K562 (cell line): Measurements from ENCODE around the gene HOXB3. TPM values are rescaled to one million over a fixed set of nuclear protein-coding genes. Genes with fewer than 3 reads are reported as not detected.

Source experiments
- ATF1 ChIP-seq, 2 experiments: fragments of 450-650 bp in 1 of 2; IDR thresholded peaks; 2 replicates each; pipeline ENCODE4 v1.6.1; 2016; ENCODE audit warnings: missing compliant biosample characterization in 1 of 2, missing genetic modification characterization in 1 of 2
- CBX1 ChIP-seq: sonication (generic); IDR thresholded peaks from 2 replicates; pipeline ENCODE4 v1.6.1; 2016; ENCODE audit warnings: antibody characterized with exemption, low read depth, mild to moderate bottlenecking
- ESRRB ChIP-seq: fragments of 250-450 bp; sonication (Bioruptor Pico); IDR thresholded peaks from 2 replicates; pipeline ENCODE4 v1.5.0; 2020; ENCODE audit warnings: mild to moderate bottlenecking, moderate library complexity, borderline replicate concordance
- GATAD2A ChIP-seq: fragments of 450-650 bp; IDR thresholded peaks from 2 replicates; pipeline ENCODE4 v1.6.1; 2017
- GTF2B ChIP-seq: IDR thresholded peaks from 2 replicates; pipeline ENCODE4 v1.6.1; 2011; ENCODE audit not compliant: insufficient read length; ENCODE audit errors: extremely low read depth
- LARP7 ChIP-seq: fragments of 450-650 bp; IDR thresholded peaks from 2 replicates; pipeline ENCODE4 v1.6.1; 2016
- LCOR ChIP-seq: sonication (generic); formaldehyde crosslinking; IDR thresholded peaks from 2 replicates; pipeline ENCODE4 v1.8.0; 2022; ENCODE audit warnings: mild to moderate bottlenecking, missing genetic modification reagents
- PHB ChIP-seq: fragments of 250-450 bp; sonication (Bioruptor Pico); IDR thresholded peaks from 2 replicates; pipeline ENCODE4 v1.5.0; 2021
- PYGO2 ChIP-seq: fragments of 450-650 bp; IDR thresholded peaks from 2 replicates; pipeline ENCODE4 v1.6.1; 2016; ENCODE audit warnings: mild to moderate bottlenecking, missing genetic modification characterization, moderate library complexity, missing compliant biosample characterization
- RFX1 ChIP-seq: fragments of 450-650 bp; IDR thresholded peaks from 2 replicates; pipeline ENCODE4 v1.6.1; 2016; ENCODE audit warnings: mild to moderate bottlenecking, moderate library complexity
- SAP30 ChIP-seq: fragments of 200-600 bp; sonication (generic); IDR thresholded peaks from 2 replicates; pipeline ENCODE4 v1.6.1; 2012; ENCODE audit warnings: borderline replicate concordance, low read depth, mild to moderate bottlenecking, moderate library complexity, low read length, control low read depth, inconsistent platforms; ENCODE audit not compliant: insufficient read depth, poor library complexity, severe bottlenecking
- SOX6 ChIP-seq: fragments of 450-650 bp; IDR thresholded peaks from 2 replicates; pipeline ENCODE4 v1.6.1; 2014; ENCODE audit warnings: mild to moderate bottlenecking
- TRIM25 ChIP-seq: fragments of 450-650 bp; IDR thresholded peaks from 2 replicates; pipeline ENCODE4 v1.7.0; 2016; ENCODE audit warnings: borderline replicate concordance
- U2AF1 ChIP-seq: fragments of 200-400 bp; formaldehyde crosslinking; optimal IDR thresholded peaks from 2 replicates; pipeline ENCODE3; 2017; ENCODE audit warnings: mild to moderate bottlenecking, low read depth, low read length, moderate library complexity
- ZNF212 ChIP-seq: fragments of 450-650 bp; formaldehyde crosslinking; IDR thresholded peaks from 2 replicates; pipeline ENCODE4 v1.4.0; 2020; ENCODE audit warnings: mild to moderate bottlenecking
- ZNF780A ChIP-seq: fragments of 250-450 bp; sonication (Bioruptor Pico); IDR thresholded peaks from 2 replicates; pipeline ENCODE4 v1.5.0; 2021; ENCODE audit warnings: mild to moderate bottlenecking
- polyA plus RNA-seq, 8 experiments: library from polyadenylated mRNA; depleted of rRNA in 4 of 8; stranded (reverse) in 5 of 8; unstranded in 3 of 8; fragments of >200 nt; fragmentation: Nextera tagmentation in 2 of 8; fragmentation: Illumina TruSeq in 1 of 8; extraction: Ambion mirVana in 2 of 8; extraction: Trizol in 1 of 8; gene quantifications; 2 replicates each; pipeline versions ENCODE4 v1.2.1 to v1.2.3, GENCODE V29; 2011 to 2014; ENCODE audit warnings: inconsistent platforms in 1 of 8, missing spikeins in 1 of 8
- total RNA-seq, 7 experiments: library from RNA; depleted of rRNA in 6 of 7; stranded (reverse); fragments of >200 nt in 6 of 7; fragmentation: Illumina TruSeq in 2 of 7; extraction: Trizol in 2 of 7; gene quantifications; 2 replicates each; pipeline versions ENCODE4 v1.2.1 to v1.2.3, GENCODE V29; 2011 to 2021; ENCODE audit warnings: low replicate concordance in 1 of 7
- TF ChIP-seq, protein P1 (sequence below): IDR thresholded peaks from 2 replicates; pipeline ENCODE4 v1.6.1; 2016; ENCODE audit warnings: missing genetic modification characterization, missing compliant biosample characterization
- TF ChIP-seq, protein P2 (sequence below), 2 experiments: fragments of 450-650 bp; IDR thresholded peaks; 2 replicates each; pipeline ENCODE4 v1.6.1; 2016
- TF ChIP-seq, protein P3 (sequence below): fragments of 450-650 bp; IDR thresholded peaks from 2 replicates; pipeline ENCODE4 v1.6.1; 2017; ENCODE audit warnings: antibody characterized with exemption, mild to moderate bottlenecking

Gene HOXB3
- total and polyA plus RNA-seq, 9 of the 15 experiments (the other 6 are each of a cell fraction or from before 2014, with no cell fraction given), result 2.4 to 41.3 (median 20.2) TPM

- TF ChIP-seq LARP7 (no peak), ZNF212 (no peak), TRIM25 (no peak), GTF2B (peak; percentile 6), LCOR (no peak), PYGO2 (tag) (no peak), PHB (CRISPR knock-in tag) (no peak), SOX6 (no peak), RFX1 (no peak), ZNF780A (CRISPR knock-in tag) (no peak), GATAD2A (no peak), SAP30 (no peak), CBX1 (peak; percentile 23; the same call in 1 of the 2 replicates), U2AF1 (no peak), ATF1 (CRISPR knock-in tag; IDR thresholded peaks at IDR 0.05) (no peak), ATF1 (tag; IDR thresholded peaks at IDR 0.05) (no peak), ESRRB (CRISPR knock-in tag) (no peak)
- TF ChIP-seq, protein P1, sequence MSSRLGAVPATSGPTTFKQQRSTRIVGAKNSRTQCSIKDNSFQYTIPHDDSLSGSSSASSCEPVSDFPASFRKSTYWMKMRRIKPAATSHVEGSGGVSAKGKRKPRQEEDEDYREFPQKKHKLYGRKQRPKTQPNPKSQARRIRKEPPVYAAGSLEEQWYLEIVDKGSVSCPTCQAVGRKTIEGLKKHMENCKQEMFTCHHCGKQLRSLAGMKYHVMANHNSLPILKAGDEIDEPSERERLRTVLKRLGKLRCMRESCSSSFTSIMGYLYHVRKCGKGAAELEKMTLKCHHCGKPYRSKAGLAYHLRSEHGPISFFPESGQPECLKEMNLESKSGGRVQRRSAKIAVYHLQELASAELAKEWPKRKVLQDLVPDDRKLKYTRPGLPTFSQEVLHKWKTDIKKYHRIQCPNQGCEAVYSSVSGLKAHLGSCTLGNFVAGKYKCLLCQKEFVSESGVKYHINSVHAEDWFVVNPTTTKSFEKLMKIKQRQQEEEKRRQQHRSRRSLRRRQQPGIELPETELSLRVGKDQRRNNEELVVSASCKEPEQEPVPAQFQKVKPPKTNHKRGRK (tag), result no peak
- TF ChIP-seq, protein P2, sequence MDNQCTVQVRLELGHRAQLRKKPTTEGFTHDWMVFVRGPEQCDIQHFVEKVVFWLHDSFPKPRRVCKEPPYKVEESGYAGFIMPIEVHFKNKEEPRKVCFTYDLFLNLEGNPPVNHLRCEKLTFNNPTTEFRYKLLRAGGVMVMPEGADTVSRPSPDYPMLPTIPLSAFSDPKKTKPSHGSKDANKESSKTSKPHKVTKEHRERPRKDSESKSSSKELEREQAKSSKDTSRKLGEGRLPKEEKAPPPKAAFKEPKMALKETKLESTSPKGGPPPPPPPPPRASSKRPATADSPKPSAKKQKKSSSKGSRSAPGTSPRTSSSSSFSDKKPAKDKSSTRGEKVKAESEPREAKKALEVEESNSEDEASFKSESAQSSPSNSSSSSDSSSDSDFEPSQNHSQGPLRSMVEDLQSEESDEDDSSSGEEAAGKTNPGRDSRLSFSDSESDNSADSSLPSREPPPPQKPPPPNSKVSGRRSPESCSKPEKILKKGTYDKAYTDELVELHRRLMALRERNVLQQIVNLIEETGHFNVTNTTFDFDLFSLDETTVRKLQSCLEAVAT (IDR thresholded peaks at IDR 0.05), result peak; percentile 14 to 44; a peak in 1 of 4 replicates
- TF ChIP-seq, protein P3, sequence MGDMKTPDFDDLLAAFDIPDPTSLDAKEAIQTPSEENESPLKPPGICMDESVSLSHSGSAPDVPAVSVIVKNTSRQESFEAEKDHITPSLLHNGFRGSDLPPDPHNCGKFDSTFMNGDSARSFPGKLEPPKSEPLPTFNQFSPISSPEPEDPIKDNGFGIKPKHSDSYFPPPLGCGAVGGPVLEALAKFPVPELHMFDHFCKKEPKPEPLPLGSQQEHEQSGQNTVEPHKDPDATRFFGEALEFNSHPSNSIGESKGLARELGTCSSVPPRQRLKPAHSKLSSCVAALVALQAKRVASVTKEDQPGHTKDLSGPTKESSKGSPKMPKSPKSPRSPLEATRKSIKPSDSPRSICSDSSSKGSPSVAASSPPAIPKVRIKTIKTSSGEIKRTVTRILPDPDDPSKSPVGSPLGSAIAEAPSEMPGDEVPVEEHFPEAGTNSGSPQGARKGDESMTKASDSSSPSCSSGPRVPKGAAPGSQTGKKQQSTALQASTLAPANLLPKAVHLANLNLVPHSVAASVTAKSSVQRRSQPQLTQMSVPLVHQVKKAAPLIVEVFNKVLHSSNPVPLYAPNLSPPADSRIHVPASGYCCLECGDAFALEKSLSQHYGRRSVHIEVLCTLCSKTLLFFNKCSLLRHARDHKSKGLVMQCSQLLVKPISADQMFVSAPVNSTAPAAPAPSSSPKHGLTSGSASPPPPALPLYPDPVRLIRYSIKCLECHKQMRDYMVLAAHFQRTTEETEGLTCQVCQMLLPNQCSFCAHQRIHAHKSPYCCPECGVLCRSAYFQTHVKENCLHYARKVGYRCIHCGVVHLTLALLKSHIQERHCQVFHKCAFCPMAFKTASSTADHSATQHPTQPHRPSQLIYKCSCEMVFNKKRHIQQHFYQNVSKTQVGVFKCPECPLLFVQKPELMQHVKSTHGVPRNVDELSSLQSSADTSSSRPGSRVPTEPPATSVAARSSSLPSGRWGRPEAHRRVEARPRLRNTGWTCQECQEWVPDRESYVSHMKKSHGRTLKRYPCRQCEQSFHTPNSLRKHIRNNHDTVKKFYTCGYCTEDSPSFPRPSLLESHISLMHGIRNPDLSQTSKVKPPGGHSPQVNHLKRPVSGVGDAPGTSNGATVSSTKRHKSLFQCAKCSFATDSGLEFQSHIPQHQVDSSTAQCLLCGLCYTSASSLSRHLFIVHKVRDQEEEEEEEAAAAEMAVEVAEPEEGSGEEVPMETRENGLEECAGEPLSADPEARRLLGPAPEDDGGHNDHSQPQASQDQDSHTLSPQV, result no peak
These were observed 45.6 kb downstream of the HOXB3 start (continued) for GRCh38 chr17:48544349-48545021.
